ENCODE measurements around the gene VPS35. TPM values are rescaled to one million over a fixed set of nuclear protein-coding genes. Genes with fewer than 3 reads are reported as not detected.

Gene VPS35
- total and polyA plus RNA-seq, 2 of the 13 experiments (the other 11 are each of a cell fraction or from before 2014, with no cell fraction given), result 30.7 to 136 TPM

GRCh38 chr16:46690281-46691178 is 1.6 kb upstream of the VPS35 start (continued):
- no peak for TF ChIP-seq CSRNP1 (CRISPR knock-in tag; IDR thresholded peaks at IDR 0.05)
- peak; percentile 77; the same call in 1 of the 2 replicates for TF ChIP-seq ARID2 (CRISPR knock-in tag; IDR thresholded peaks at IDR 0.05; ENCODE audit: borderline replicate concordance)
- TF ChIP-seq ZFP1 (CRISPR knock-in tag; IDR thresholded peaks at IDR 0.05), result no peak
- no peak for TF ChIP-seq TERF1 (CRISPR knock-in tag; IDR thresholded peaks at IDR 0.05)
- no peak for TF ChIP-seq SNAPC2 (CRISPR knock-in tag; IDR thresholded peaks at IDR 0.05)
- no peak for TF ChIP-seq POGK (CRISPR knock-in tag; conservative IDR thresholded peaks at IDR 0.05)
- TF ChIP-seq ZNF101 (CRISPR knock-in tag; IDR thresholded peaks at IDR 0.05; ENCODE audit: borderline replicate concordance, low read depth), result no peak
- TF ChIP-seq TCF12 (IDR thresholded peaks at IDR 0.05), result no peak
- no peak for TF ChIP-seq TCF12 (CRISPR knock-in tag; IDR thresholded peaks at IDR 0.05)
- TF ChIP-seq ZNF20 (CRISPR knock-in tag; IDR thresholded peaks at IDR 0.05), result no peak
- no peak for TF ChIP-seq WIZ (CRISPR knock-in tag; IDR thresholded peaks at IDR 0.05)
- no peak for TF ChIP-seq HOXA9 (CRISPR knock-in tag; IDR thresholded peaks at IDR 0.05; ENCODE audit: borderline replicate concordance)
- TF ChIP-seq ZNF17 (CRISPR knock-in tag; IDR thresholded peaks at IDR 0.05), result no peak
- no peak for TF ChIP-seq MIXL1 (CRISPR knock-in tag; IDR thresholded peaks at IDR 0.05)
- TF ChIP-seq ZNF816 (CRISPR knock-in tag; IDR thresholded peaks at IDR 0.05; ENCODE audit: borderline replicate concordance), result no peak
- TF ChIP-seq ZNF224 (CRISPR knock-in tag; IDR thresholded peaks at IDR 0.05), result no peak
- no peak for TF ChIP-seq SMARCC2 (IDR thresholded peaks at IDR 0.05)
- peak; percentile 48; the same call in 1 of the 2 replicates for TF ChIP-seq KAT7 (CRISPR knock-in tag; IDR thresholded peaks at IDR 0.05; ENCODE audit: borderline replicate concordance)
- peak; percentile 25; the same call in 1 of the 2 replicates for TF ChIP-seq NCOA1 (CRISPR knock-in tag; IDR thresholded peaks at IDR 0.05)
- TF ChIP-seq ZNF75D (CRISPR knock-in tag; IDR thresholded peaks at IDR 0.05; ENCODE audit: borderline replicate concordance), result no peak
- no peak for TF ChIP-seq ATF2 (CRISPR knock-in tag; IDR thresholded peaks at IDR 0.05)
- no peak for TF ChIP-seq ZNF276 (CRISPR knock-in tag; IDR thresholded peaks at IDR 0.05; ENCODE audit: low read depth)
